ENCODE results near the gene PRC1. TPM values are rescaled to one million over a fixed set of nuclear protein-coding genes. Genes with fewer than 3 reads are reported as not detected.
A peak's percentile ranks its signal among the peaks of the same experiment; 100 is the strongest.
"Not testable (repeated sequence)": the region's sequence is repeated elsewhere in the genome, so short reads cannot be mapped to it uniquely, and the experiment has no call there.

Gene PRC1
- total RNA-seq, 3 donors from 2014 or later (not counting 1 experiment from before 2014, with no cell fraction given): 18.9 to 25.1 (median 23.3) TPM

GRCh38 chr15:91021516-91022074 lies 27.3 kb upstream of the PRC1 start:
- ATAC-seq (no peak), DNase-seq (no peak)
- intact Hi-C loops (cut with micrococcal nuclease): no loop called here

GRCh38 chr15:91018158-91018557 lies 23.8 kb upstream of the PRC1 start:
- ATAC-seq (no peak), DNase-seq (no peak)
- no peaks in the 10 kb centered on the region for H3K9me3 ChIP-seq (ENCODE audit: control insufficient read depth, insufficient read depth, low read length)
- H3K4me1 ChIP-seq (ENCODE audit: control insufficient read depth, insufficient read depth, low read length): peaks cover 9% of the 10 kb centered on the region
- H3K27ac ChIP-seq (ENCODE audit: low read length): no peak overlapping the region
- Mint-ChIP-seq H3K27ac (peak overlapping the region; percentile 4 to 36), H3K27me3 (ENCODE audit: low read depth in 2 of 2) (no peaks in the 10 kb centered on the region), H3K36me3 (no peaks in the 10 kb centered on the region), H3K9me3 (no peaks in the 10 kb centered on the region), H3K4me1 (peaks cover 18 to 52% of the 10 kb centered on the region in 2 donors), H3K4me3 (no peak overlapping the region)
- intact Hi-C loops (cut with micrococcal nuclease): no loop called here
- no peak for TF ChIP-seq CTCF (IDR thresholded peaks at IDR 0.05)
- H3K27me3 ChIP-seq (ENCODE audit: control insufficient read depth, insufficient read depth, low read length): no peaks in the 10 kb centered on the region
- H3K4me3 ChIP-seq (ENCODE audit: low read length): no peak overlapping the region
- WGBS (ENCODE audit: insufficient coverage): 97% methylated on average over 2 of the region's 3 CpGs
- peaks cover 18% of the 10 kb centered on the region for H3K36me3 ChIP-seq (ENCODE audit: control insufficient read depth, insufficient read depth, low read length)

More at GRCh38 chr15:91021516-91022074, 27.3 kb upstream of the PRC1 start:
- no peaks in the 10 kb centered on the region for H3K9me3 ChIP-seq (ENCODE audit: control insufficient read depth, insufficient read depth, low read length)
- Mint-ChIP-seq H3K27me3 (ENCODE audit: low read depth in 2 of 2) (no peaks in the 10 kb centered on the region), H3K4me3 (peak overlapping the region; percentile 93), H3K36me3 (no peaks in the 10 kb centered on the region), H3K4me1 (peaks cover 13 to 49% of the 10 kb centered on the region in 2 donors), H3K9me3 (no peaks in the 10 kb centered on the region), H3K27ac (peak overlapping the region; percentile 53 to 82)
- H3K4me3 ChIP-seq (ENCODE audit: low read length): peak overlapping the region; percentile 99
- H3K27me3 ChIP-seq (ENCODE audit: control insufficient read depth, insufficient read depth, low read length): no peaks in the 10 kb centered on the region
- peak overlapping the region; percentile 79 for H3K27ac ChIP-seq (ENCODE audit: low read length)
- H3K4me1 ChIP-seq (ENCODE audit: control insufficient read depth, insufficient read depth, low read length): peaks cover 12% of the 10 kb centered on the region
- no peak for TF ChIP-seq CTCF (IDR thresholded peaks at IDR 0.05)
- WGBS (ENCODE audit: insufficient coverage): 23% methylated on average over 3 of the region's 4 CpGs
- H3K36me3 ChIP-seq (ENCODE audit: control insufficient read depth, insufficient read depth, low read length): peaks cover 1% of the 10 kb centered on the region

- no peaks in the 10 kb centered on the region for H3K36me3 Mint-ChIP-seq
- Histone ChIP-seq H3K9me3 (ENCODE audit: control insufficient read depth, insufficient read depth, low read length) (no peaks in the 10 kb centered on the region), H3K4me3 (ENCODE audit: low read length) (no peak overlapping the region), H3K4me1 (ENCODE audit: control insufficient read depth, insufficient read depth, low read length) (peaks cover 8% of the 10 kb centered on the region), H3K36me3 (ENCODE audit: control insufficient read depth, insufficient read depth, low read length) (peaks cover 22% of the 10 kb centered on the region), H3K27ac (ENCODE audit: low read length) (no peak overlapping the region), H3K27me3 (ENCODE audit: control insufficient read depth, insufficient read depth, low read length) (no peaks in the 10 kb centered on the region)
- H3K27ac Mint-ChIP-seq: peak overlapping the region in 1 of 2 donors; percentile 36
- H3K4me1 Mint-ChIP-seq: peaks cover 18 to 48% of the 10 kb centered on the region in 2 donors
- no peak overlapping the region for H3K4me3 Mint-ChIP-seq
- H3K27me3 Mint-ChIP-seq (ENCODE audit: low read depth in 2 of 2): no peaks in the 10 kb centered on the region
- TF ChIP-seq CTCF (IDR thresholded peaks at IDR 0.05): no peak
- DNase-seq (no peak), ATAC-seq (no peak)
- 94% methylated on average over 5 of the region's 5 CpGs for whole genome bisulfite sequencing (ENCODE audit: insufficient coverage)
- intact Hi-C loops (cut with micrococcal nuclease): no loop called here
- no peaks in the 10 kb centered on the region for H3K9me3 Mint-ChIP-seq
Measured at GRCh38 chr15:91017716-91018115, 23.4 kb upstream of the PRC1 start.

- H3K27me3 ChIP-seq (ENCODE audit: control insufficient read depth, insufficient read depth, low read length); H3K4me3 Mint-ChIP-seq; H3K27ac Mint-ChIP-seq; H3K27me3 Mint-ChIP-seq (ENCODE audit: low read depth in 2 of 2); DNase-seq; H3K9me3 Mint-ChIP-seq; intact Hi-C loops (cut with micrococcal nuclease); H3K27ac ChIP-seq (ENCODE audit: low read length); H3K4me3 ChIP-seq (ENCODE audit: low read length); ATAC-seq; H3K36me3 Mint-ChIP-seq; H3K4me1 ChIP-seq (ENCODE audit: control insufficient read depth, insufficient read depth, low read length); H3K9me3 ChIP-seq (ENCODE audit: control insufficient read depth, insufficient read depth, low read length): not testable (repeated sequence)
- 96% methylated on average over 10 of the region's 10 CpGs for WGBS (ENCODE audit: insufficient coverage)
- H3K4me1 Mint-ChIP-seq: peaks cover 5 to 15% of the 10 kb centered on the region in 2 donors
- peaks cover 45% of the 10 kb centered on the region for H3K36me3 ChIP-seq (ENCODE audit: control insufficient read depth, insufficient read depth, low read length)
Measured at GRCh38 chr15:91013701-91014100, 19.4 kb upstream of the PRC1 start.

Data from natural killer cell (primary cell).